ENCODE results near the gene COG5.

DNA sequence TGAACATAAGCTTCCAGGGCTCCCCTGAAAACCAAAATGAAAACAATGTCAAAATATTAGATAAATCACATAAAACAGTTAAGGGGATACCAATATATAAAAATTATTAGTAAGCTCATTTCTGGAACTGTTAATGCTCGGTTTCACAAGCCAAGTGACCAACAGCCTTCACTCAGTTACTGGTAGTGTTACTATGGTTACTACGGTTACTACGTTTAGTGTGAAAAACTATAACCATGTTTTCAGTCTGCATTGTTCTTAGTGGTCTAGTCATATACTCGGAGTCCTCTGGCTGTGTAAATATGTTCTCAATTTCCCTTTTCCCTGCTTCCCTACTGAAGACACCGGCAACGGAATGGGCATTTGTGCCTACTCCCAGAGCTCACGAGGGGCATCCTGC, 360.1 kb downstream of the COG5 start:
- TF ChIP-seq, protein P1, sequence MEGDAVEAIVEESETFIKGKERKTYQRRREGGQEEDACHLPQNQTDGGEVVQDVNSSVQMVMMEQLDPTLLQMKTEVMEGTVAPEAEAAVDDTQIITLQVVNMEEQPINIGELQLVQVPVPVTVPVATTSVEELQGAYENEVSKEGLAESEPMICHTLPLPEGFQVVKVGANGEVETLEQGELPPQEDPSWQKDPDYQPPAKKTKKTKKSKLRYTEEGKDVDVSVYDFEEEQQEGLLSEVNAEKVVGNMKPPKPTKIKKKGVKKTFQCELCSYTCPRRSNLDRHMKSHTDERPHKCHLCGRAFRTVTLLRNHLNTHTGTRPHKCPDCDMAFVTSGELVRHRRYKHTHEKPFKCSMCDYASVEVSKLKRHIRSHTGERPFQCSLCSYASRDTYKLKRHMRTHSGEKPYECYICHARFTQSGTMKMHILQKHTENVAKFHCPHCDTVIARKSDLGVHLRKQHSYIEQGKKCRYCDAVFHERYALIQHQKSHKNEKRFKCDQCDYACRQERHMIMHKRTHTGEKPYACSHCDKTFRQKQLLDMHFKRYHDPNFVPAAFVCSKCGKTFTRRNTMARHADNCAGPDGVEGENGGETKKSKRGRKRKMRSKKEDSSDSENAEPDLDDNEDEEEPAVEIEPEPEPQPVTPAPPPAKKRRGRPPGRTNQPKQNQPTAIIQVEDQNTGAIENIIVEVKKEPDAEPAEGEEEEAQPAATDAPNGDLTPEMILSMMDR (IDR thresholded peaks at IDR 0.05 in 8 of 11, conservative IDR thresholded peaks at IDR 0.05 in 3 of 11) = no peak
- TF ChIP-seq POLR2A (IDR thresholded peaks at IDR 0.05) = no peak
